Astrocyte (in vitro differentiated cells and primary cell): ENCODE measurements around the gene ARPP21. TPM values are rescaled to one million over a fixed set of nuclear protein-coding genes. Genes with fewer than 3 reads are reported as not detected.

Experiments
- DNase-seq: peaks from one replicate; pipeline ENCODE4 v3.0.0-alpha.2; 2010; ENCODE audit warnings: low read depth
- FAIRE-seq: peaks from 2 replicates; lab custom pipeline; 2011; peaks lifted over from hg19 to GRCh38; lab: Jason Lieb, UNC
- H2AFZ ChIP-seq: 2 replicates; pipeline ENCODE4 v1.6.0; 2012; ENCODE audit warnings: low read depth, low read length, inconsistent platforms
- H3K27ac ChIP-seq: 2 replicates; pipeline ENCODE4 v1.5.1; 2011; ENCODE audit warnings: low read depth, low read length, inconsistent platforms
- H3K27me3 ChIP-seq: 2 replicates; pipeline ENCODE4 v1.6.0; 2011; ENCODE audit warnings: low read length, inconsistent platforms; ENCODE audit not compliant: insufficient read depth
- H3K36me3 ChIP-seq: 2 replicates; pipeline ENCODE4 v1.5.1; 2011; ENCODE audit warnings: low read length, inconsistent platforms; ENCODE audit not compliant: insufficient read depth
- H3K4me1 ChIP-seq: 2 replicates; pipeline ENCODE4 v1.5.1; 2011; ENCODE audit warnings: low read length, inconsistent platforms; ENCODE audit not compliant: insufficient read depth
- H3K4me2 ChIP-seq: 2 replicates; pipeline ENCODE4 v1.6.0; 2012; ENCODE audit warnings: low read length, inconsistent platforms
- H3K4me3 ChIP-seq: 2 replicates; pipeline ENCODE4 v1.5.1; 2011; ENCODE audit warnings: low read depth, mild to moderate bottlenecking, low read length, inconsistent platforms; ENCODE audit not compliant: insufficient read depth
- H3K79me2 ChIP-seq: 2 replicates; pipeline ENCODE4 v1.6.0; 2012; ENCODE audit warnings: mild to moderate bottlenecking, low read length, inconsistent platforms; ENCODE audit not compliant: insufficient read depth
- H3K9ac ChIP-seq: 2 replicates; pipeline ENCODE4 v1.6.0; 2012; ENCODE audit warnings: mild to moderate bottlenecking, low read length, inconsistent platforms
- H3K9me3 ChIP-seq: 2 replicates; pipeline ENCODE4 v1.5.1; 2012; ENCODE audit warnings: low read depth, mild to moderate bottlenecking, low read length, inconsistent platforms; ENCODE audit not compliant: insufficient read depth
- H4K20me1 ChIP-seq: 2 replicates; pipeline ENCODE4 v1.6.0; 2012; ENCODE audit warnings: low read length, inconsistent platforms; ENCODE audit not compliant: insufficient read depth
- H3K27ac Mint-ChIP-seq: one replicate; pipeline ENCODE4 v1.8.0; 2021; ENCODE audit warnings: mild to moderate bottlenecking, mixed read lengths; ENCODE audit not compliant: unreplicated experiment
- H3K27me3 Mint-ChIP-seq: one replicate; pipeline ENCODE4 v1.8.0; 2021; ENCODE audit warnings: low read depth, mixed read lengths; ENCODE audit not compliant: unreplicated experiment
- H3K36me3 Mint-ChIP-seq: one replicate; pipeline ENCODE4 v1.8.0; 2021; ENCODE audit warnings: low read depth, mixed read lengths; ENCODE audit not compliant: unreplicated experiment
- H3K4me1 Mint-ChIP-seq: one replicate; pipeline ENCODE4 v1.8.0; 2021; ENCODE audit warnings: low read depth, mixed read lengths; ENCODE audit not compliant: unreplicated experiment
- H3K4me3 Mint-ChIP-seq: one replicate; pipeline ENCODE4 v1.8.0; 2021; ENCODE audit warnings: mild to moderate bottlenecking, moderate library complexity, mixed read lengths; ENCODE audit not compliant: unreplicated experiment
- H3K9me3 Mint-ChIP-seq: one replicate; pipeline ENCODE4 v1.8.0; 2021; ENCODE audit warnings: mild to moderate bottlenecking, mixed read lengths; ENCODE audit not compliant: unreplicated experiment
- CTCF ChIP-seq: IDR thresholded peaks from 2 replicates; pipeline ENCODE4 v1.5.1; 2011; ENCODE audit warnings: low read depth, mild to moderate bottlenecking, inconsistent platforms, low read length, moderate library complexity; ENCODE audit not compliant: insufficient read depth
- EZH2 ChIP-seq: IDR thresholded peaks from 2 replicates; pipeline ENCODE4 v1.6.1; 2012; ENCODE audit warnings: mild to moderate bottlenecking, low read length, inconsistent platforms; ENCODE audit not compliant: insufficient read depth
- total RNA-seq: library from RNA; stranded (reverse); gene quantifications from 2 replicates; pipeline ENCODE4 v1.2.1, GENCODE V29; 2021

The ARPP21 gene
- total RNA-seq, 1 donor from 2014 or later: 0.45 TPM

DNA sequence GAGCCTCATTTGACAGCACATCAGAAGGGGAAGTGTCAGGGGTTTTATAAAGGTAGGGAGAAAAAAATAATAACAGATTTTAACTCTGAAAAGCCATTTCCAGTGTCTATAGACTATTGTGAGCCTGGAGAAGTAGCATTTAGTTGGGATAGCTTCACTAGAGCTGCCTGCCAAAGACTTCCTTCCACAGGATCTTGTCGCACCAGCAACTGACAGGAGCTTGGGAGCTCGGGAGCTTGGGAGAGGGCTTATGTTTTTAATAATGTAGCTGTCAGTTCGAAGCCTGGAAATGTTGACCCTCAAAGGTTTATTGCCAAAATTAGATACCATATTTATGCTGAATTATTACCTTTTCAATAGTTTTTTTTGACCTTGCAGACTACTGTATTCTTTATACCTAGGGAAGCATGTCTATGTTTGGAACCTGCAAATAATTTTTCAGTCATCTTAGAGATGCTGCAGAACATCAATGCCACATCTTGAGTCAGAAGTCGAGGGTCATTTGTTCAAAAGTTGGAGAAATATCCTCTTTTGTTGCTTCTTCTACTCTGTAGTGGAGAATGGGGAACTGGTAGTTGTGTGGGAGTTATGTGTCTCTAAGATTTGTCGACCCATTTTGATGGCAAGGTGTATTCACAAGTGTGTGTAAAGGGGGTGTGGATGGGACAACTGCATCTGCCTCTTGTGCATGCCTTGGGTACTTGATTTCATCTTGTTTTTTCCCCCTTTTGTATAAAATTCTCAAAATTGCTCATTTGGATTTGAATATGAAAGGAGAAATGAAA, 41.7 kb downstream of the ARPP21 start:
- Mint-ChIP-seq H3K4me1 (peaks cover 4% of the 10 kb centered on the region), H3K27me3 (peaks cover 10% of the 10 kb centered on the region), H3K4me3 (no peak overlapping the region), H3K36me3 (no peaks in the 10 kb centered on the region), H3K9me3 (no peaks in the 10 kb centered on the region), H3K27ac (no peak overlapping the region)
- Histone ChIP-seq H3K9me3 (no peaks in the 10 kb centered on the region), H3K4me2 (no peak overlapping the region), H3K9ac (no peak overlapping the region), H3K4me1 (peaks cover 5% of the 10 kb centered on the region), H3K27ac (no peak overlapping the region), H3K79me2 (no peaks in the 10 kb centered on the region), H3K4me3 (no peak overlapping the region), H3K27me3 (no peaks in the 10 kb centered on the region), H2AFZ (no peak overlapping the region), H4K20me1 (no peaks in the 10 kb centered on the region), H3K36me3 (no peaks in the 10 kb centered on the region)
- TF ChIP-seq CTCF: no peak
- TF ChIP-seq EZH2: no peak
- FAIRE-seq: no peak
- no peak for DNase-seq

DNA sequence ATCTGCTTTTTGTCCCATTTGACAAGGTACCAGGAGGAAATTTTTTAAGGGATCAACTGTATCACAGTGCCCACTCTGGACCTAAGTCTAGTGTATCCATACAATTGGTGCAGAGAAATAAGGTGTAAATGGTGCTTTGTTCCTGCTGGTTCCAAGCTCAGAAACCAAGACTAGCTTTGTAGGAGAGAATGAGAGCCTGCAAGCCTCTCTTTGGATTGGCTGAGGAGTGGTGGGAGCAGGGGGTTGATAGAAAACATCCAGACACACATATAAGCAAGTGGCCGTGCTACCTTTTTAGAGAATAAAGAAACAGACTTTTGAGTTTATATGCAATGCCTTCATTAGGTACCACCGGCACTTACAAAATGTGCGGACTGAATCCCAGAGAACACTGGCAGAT, 45.8 kb downstream of the ARPP21 start:
- no peaks in the 10 kb centered on the region for H3K27me3 ChIP-seq
- no peaks in the 10 kb centered on the region for H3K36me3 ChIP-seq
- H3K9ac ChIP-seq: no peak overlapping the region
- peaks cover 4% of the 10 kb centered on the region for H3K4me1 Mint-ChIP-seq
- H3K9me3 ChIP-seq: no peaks in the 10 kb centered on the region
- peaks cover 10% of the 10 kb centered on the region for H3K27me3 Mint-ChIP-seq
- no peak overlapping the region for H2AFZ ChIP-seq
- TF ChIP-seq CTCF (no peak), EZH2 (no peak)
- no peaks in the 10 kb centered on the region for H3K79me2 ChIP-seq
- no peaks in the 10 kb centered on the region for H3K4me1 ChIP-seq
- no peak overlapping the region for H3K4me2 ChIP-seq
- FAIRE-seq (no peak), DNase-seq (no peak)
- no peak overlapping the region for H3K27ac Mint-ChIP-seq
- H3K4me3 ChIP-seq: no peak overlapping the region
- no peak overlapping the region for H3K27ac ChIP-seq
- H3K36me3 Mint-ChIP-seq: no peaks in the 10 kb centered on the region
- no peaks in the 10 kb centered on the region for H3K9me3 Mint-ChIP-seq
- H3K4me3 Mint-ChIP-seq: no peak overlapping the region
- no peaks in the 10 kb centered on the region for H4K20me1 ChIP-seq

- Histone ChIP-seq H3K4me1 (no peaks in the 10 kb centered on the region), H4K20me1 (no peaks in the 10 kb centered on the region), H3K4me3 (no peak overlapping the region), H3K79me2 (no peaks in the 10 kb centered on the region), H3K4me2 (no peak overlapping the region), H3K27ac (no peak overlapping the region), H3K9me3 (no peaks in the 10 kb centered on the region), H2AFZ (no peak overlapping the region), H3K36me3 (no peaks in the 10 kb centered on the region), H3K27me3 (no peaks in the 10 kb centered on the region), H3K9ac (no peak overlapping the region)
- TF ChIP-seq CTCF (no peak), EZH2 (no peak)
- Mint-ChIP-seq H3K9me3 (no peaks in the 10 kb centered on the region), H3K36me3 (no peaks in the 10 kb centered on the region), H3K27me3 (no peaks in the 10 kb centered on the region), H3K27ac (no peak overlapping the region), H3K4me1 (no peaks in the 10 kb centered on the region), H3K4me3 (no peak overlapping the region)
- DNase-seq (no peak), FAIRE-seq (no peak)
These were observed 49.5 kb downstream of the ARPP21 start for GRCh38 chr3:35688826-35689225.
